Vagina (tissue), 2 donors: ENCODE results near the gene ELF3. TPM values are rescaled to one million over a fixed set of nuclear protein-coding genes. Genes with fewer than 3 reads are reported as not detected.
A peak's percentile ranks its signal among the peaks of the same experiment; 100 is the strongest.

Experiments
- DNase-seq, 2 donors: peaks; one replicate each; pipeline ENCODE4 v3.0.0-alpha.2; 2017; ENCODE audit errors: extremely low spot score in 2 of 2
- H3K27ac ChIP-seq: fragments of 200-600 bp; sonication (generic); one replicate; pipeline ENCODE4 v1.5.1; 2019
- H3K27me3 ChIP-seq: fragments of 200-600 bp; sonication (generic); one replicate; pipeline ENCODE4 v1.5.1; 2019
- H3K36me3 ChIP-seq, 2 donors: fragments of 200-600 bp; sonication (generic); one replicate each; pipeline ENCODE4 v1.5.1; 2017 to 2019
- H3K4me1 ChIP-seq: fragments of 200-600 bp; sonication (generic); one replicate; pipeline ENCODE4 v1.5.1; 2019
- H3K4me3 ChIP-seq, 2 donors: fragments of 200-600 bp; sonication (generic); 1 replicate in 1 of 2; 2 replicates in 1 of 2; pipeline ENCODE4 v1.5.1; 2016 to 2019
- H3K9me3 ChIP-seq: fragments of 200-600 bp; sonication (generic); one replicate; pipeline ENCODE4 v1.5.1; 2019
- POLR2A ChIP-seq, 2 donors: fragments of 450-650 bp; IDR thresholded peaks; one replicate each; pipeline ENCODE4 v1.6.1; 2017; ENCODE audit warnings: antibody characterized with exemption in 2 of 2, mild to moderate bottlenecking in 2 of 2, moderate library complexity in 2 of 2
- POLR2AphosphoS5 ChIP-seq, 2 donors: sonication (generic); formaldehyde crosslinking; IDR thresholded peaks; one replicate each; pipeline ENCODE4 v1.9.0; 2017; ENCODE audit warnings: antibody characterized with exemption in 2 of 2, mild to moderate bottlenecking in 2 of 2, low read depth in 1 of 2; ENCODE audit not compliant: insufficient read depth in 1 of 2
- intact Hi-C: fragments of 100-400 bp; cut with DNase I; formaldehyde crosslinking; loops from one replicate; pipeline ENCODE4 v1.15.1; 2023
- total RNA-seq: library from RNA; depleted of rRNA; stranded (reverse); fragments of >200 nt; gene quantifications from one replicate; pipeline ENCODE4 v1.2.3, GENCODE V29; 2016
- TF ChIP-seq, protein P1 (sequence below), 3 experiments: fragments of 450-650 bp in 2 of 3; fragments of 200-600 bp in 1 of 3; sonication (generic) in 1 of 3; IDR thresholded peaks; one replicate each; pipeline ENCODE4 v1.5.1; 2017 to 2019; ENCODE audit warnings: antibody characterized with exemption in 3 of 3, mild to moderate bottlenecking in 2 of 3, moderate library complexity in 2 of 3

Gene ELF3
- total RNA-seq, 1 donor from 2014 or later: 287 TPM

DNA sequence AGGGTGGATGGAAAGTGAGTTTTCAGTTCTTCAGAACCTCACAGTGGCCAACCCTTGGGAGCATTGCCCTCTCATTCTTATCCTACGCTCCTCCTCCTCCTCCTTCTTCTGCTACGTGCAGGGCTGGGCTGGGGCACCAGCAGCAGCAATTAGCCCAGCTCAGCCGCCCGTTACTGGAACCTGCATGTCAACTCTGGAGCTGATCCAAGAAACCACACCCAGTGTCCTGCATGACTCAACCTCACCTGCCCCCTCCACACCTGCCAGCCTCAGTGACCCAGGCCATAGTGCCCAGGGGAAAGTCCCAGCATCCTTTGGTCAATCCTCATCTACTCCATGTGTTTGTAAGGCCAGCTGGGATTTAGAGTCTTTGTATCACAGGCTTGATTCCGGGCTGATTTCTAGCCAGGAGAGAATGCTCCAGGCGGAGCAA lies 12.6 kb downstream of the ELF3 start:
- intact Hi-C loops: no loop called here
- no peak overlapping the region for H3K27ac ChIP-seq
- H3K9me3 ChIP-seq: no peaks in the 10 kb centered on the region
- no peak overlapping the region for H3K4me3 ChIP-seq
- H3K4me1 ChIP-seq: peaks cover 14% of the 10 kb centered on the region
- H3K27me3 ChIP-seq: no peaks in the 10 kb centered on the region
- peak; percentile 20 to 24 for TF ChIP-seq POLR2AphosphoS5 (IDR thresholded peaks at IDR 0.05; ENCODE audit: insufficient read depth in 1 of 2, low read depth in 1 of 2)
- TF ChIP-seq, protein P1, sequence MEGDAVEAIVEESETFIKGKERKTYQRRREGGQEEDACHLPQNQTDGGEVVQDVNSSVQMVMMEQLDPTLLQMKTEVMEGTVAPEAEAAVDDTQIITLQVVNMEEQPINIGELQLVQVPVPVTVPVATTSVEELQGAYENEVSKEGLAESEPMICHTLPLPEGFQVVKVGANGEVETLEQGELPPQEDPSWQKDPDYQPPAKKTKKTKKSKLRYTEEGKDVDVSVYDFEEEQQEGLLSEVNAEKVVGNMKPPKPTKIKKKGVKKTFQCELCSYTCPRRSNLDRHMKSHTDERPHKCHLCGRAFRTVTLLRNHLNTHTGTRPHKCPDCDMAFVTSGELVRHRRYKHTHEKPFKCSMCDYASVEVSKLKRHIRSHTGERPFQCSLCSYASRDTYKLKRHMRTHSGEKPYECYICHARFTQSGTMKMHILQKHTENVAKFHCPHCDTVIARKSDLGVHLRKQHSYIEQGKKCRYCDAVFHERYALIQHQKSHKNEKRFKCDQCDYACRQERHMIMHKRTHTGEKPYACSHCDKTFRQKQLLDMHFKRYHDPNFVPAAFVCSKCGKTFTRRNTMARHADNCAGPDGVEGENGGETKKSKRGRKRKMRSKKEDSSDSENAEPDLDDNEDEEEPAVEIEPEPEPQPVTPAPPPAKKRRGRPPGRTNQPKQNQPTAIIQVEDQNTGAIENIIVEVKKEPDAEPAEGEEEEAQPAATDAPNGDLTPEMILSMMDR (IDR thresholded peaks at IDR 0.05): no peak
- DNase-seq: no peak
- H3K36me3 ChIP-seq: no peaks in the 10 kb centered on the region

GRCh38 chr1:202029171-202029665 lies 18.8 kb downstream of the ELF3 start:
- H3K9me3 ChIP-seq: no peaks in the 10 kb centered on the region
- TF ChIP-seq, protein P1 (IDR thresholded peaks at IDR 0.05): no peak
- TF ChIP-seq POLR2A (IDR thresholded peaks at IDR 0.05): no peak
- TF ChIP-seq POLR2AphosphoS5 (IDR thresholded peaks at IDR 0.05; ENCODE audit: insufficient read depth in 1 of 2, low read depth in 1 of 2): no peak
- intact Hi-C loops: no loop called here
- H3K27ac ChIP-seq: no peak overlapping the region
- H3K36me3 ChIP-seq: no peaks in the 10 kb centered on the region
- no peak overlapping the region for H3K4me3 ChIP-seq
- peaks cover 2% of the 10 kb centered on the region for H3K4me1 ChIP-seq
- no peak for DNase-seq
- no peaks in the 10 kb centered on the region for H3K27me3 ChIP-seq

DNA sequence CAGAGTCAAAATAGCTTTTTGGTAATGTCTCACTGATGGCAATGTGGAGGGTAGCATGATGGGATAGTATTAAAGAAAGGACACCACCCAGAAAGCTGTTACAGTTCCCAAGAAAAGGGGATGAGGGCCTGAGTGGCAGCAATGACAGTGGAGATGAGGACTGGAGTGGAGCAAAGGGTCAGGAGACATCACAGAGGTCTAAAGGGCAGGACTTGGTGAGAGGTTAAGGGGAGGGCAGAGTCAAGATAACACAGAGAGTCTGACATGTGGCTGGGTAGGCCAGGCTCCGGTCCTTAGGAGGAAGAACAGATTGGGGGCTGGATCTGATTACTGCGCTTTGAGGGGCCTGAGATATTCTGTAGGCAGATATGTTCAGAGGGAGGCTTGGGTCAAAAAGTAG lies 19.3 kb downstream of the ELF3 start:
- no peak for TF ChIP-seq POLR2AphosphoS5 (IDR thresholded peaks at IDR 0.05; ENCODE audit: insufficient read depth in 1 of 2, low read depth in 1 of 2)
- TF ChIP-seq POLR2A (IDR thresholded peaks at IDR 0.05): no peak
- TF ChIP-seq, protein P1 (IDR thresholded peaks at IDR 0.05): no peak
- DNase-seq: no peak
- Histone ChIP-seq H3K36me3 (no peaks in the 10 kb centered on the region), H3K27ac (no peak overlapping the region), H3K27me3 (no peaks in the 10 kb centered on the region), H3K4me3 (no peak overlapping the region), H3K4me1 (peaks cover 7% of the 10 kb centered on the region), H3K9me3 (no peaks in the 10 kb centered on the region)
- intact Hi-C loops: no loop called here

- Histone ChIP-seq H3K36me3 (no peaks in the 10 kb centered on the region), H3K4me1 (peaks cover 16% of the 10 kb centered on the region), H3K27me3 (no peaks in the 10 kb centered on the region), H3K9me3 (no peaks in the 10 kb centered on the region), H3K4me3 (no peak overlapping the region), H3K27ac (no peak overlapping the region)
- intact Hi-C loops: no loop called here
- TF ChIP-seq POLR2A (IDR thresholded peaks at IDR 0.05): no peak
- TF ChIP-seq, protein P1 (IDR thresholded peaks at IDR 0.05): no peak
- no peak for TF ChIP-seq POLR2AphosphoS5 (IDR thresholded peaks at IDR 0.05; ENCODE audit: insufficient read depth in 1 of 2, low read depth in 1 of 2)
- no peak for DNase-seq
Measured at GRCh38 chr1:202031796-202032195, 21.4 kb downstream of the ELF3 start.

DNA sequence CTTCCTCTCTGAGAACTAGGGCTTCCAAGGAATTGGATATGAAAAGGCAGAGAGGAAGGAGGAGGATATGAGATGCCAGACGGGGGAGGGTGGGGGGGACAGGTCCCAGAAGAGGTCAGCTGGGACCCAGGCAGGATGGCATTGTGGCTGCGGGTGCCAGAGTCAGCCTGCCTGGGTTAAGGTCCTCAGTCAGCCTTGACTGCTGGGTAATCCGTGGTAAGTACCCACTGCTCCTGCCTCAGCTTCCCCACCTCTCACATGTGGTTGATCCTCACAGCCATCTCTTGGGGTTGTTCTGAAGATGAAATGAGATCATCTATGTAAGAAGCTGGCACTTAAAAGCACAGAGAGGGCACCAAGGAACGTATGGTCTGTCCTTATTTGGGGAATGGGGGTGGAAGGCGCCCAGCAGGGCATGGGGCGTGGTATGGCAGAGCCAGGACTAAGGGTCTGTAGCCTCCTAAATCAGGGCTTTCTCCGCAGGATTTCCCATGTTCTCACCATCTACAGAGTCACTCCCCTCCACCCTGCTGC lies 23.8 kb downstream of the ELF3 start:
- intact Hi-C loops: no loop called here

More for the DNA sequence above, 23.8 kb downstream of the ELF3 start:
- H3K27me3 ChIP-seq: no peaks in the 10 kb centered on the region
- peaks cover 16% of the 10 kb centered on the region for H3K4me1 ChIP-seq
- no peaks in the 10 kb centered on the region for H3K36me3 ChIP-seq
- DNase-seq: no peak
- peak overlapping the region; percentile 61 for H3K27ac ChIP-seq
- H3K4me3 ChIP-seq: no peak overlapping the region
- TF ChIP-seq POLR2A (IDR thresholded peaks at IDR 0.05) (no peak), POLR2AphosphoS5 (IDR thresholded peaks at IDR 0.05; ENCODE audit: insufficient read depth in 1 of 2, low read depth in 1 of 2) (no peak)
- TF ChIP-seq, protein P1 (IDR thresholded peaks at IDR 0.05): no peak
- no peaks in the 10 kb centered on the region for H3K9me3 ChIP-seq
